Ectodermal cell (in vitro differentiated cells): ENCODE data around the gene RIPOR3.

Experiments
- H3K27ac ChIP-seq: 2 replicates; pipeline ENCODE4 v1.7.0; 2013; ENCODE audit warnings: mild to moderate bottlenecking, low read depth, low read length; ENCODE audit not compliant: insufficient read depth, poor library complexity, severe bottlenecking
- H3K27me3 ChIP-seq: 2 replicates; pipeline ENCODE4 v1.7.0; 2013; ENCODE audit warnings: mild to moderate bottlenecking, low read length; ENCODE audit not compliant: insufficient read depth, control insufficient read depth, poor library complexity, severe bottlenecking
- H3K36me3 ChIP-seq: one replicate; pipeline ENCODE4 v1.7.0; 2013; ENCODE audit warnings: low read length; ENCODE audit not compliant: control insufficient read depth, insufficient read depth
- H3K4me1 ChIP-seq: one replicate; pipeline ENCODE4 v1.7.0; 2013; ENCODE audit warnings: low read length; ENCODE audit not compliant: control insufficient read depth, insufficient read depth
- H3K4me3 ChIP-seq: 2 replicates; pipeline ENCODE4 v1.7.0; 2013; ENCODE audit warnings: low read depth, low read length, control low read depth; ENCODE audit not compliant: insufficient read depth
- H3K9me3 ChIP-seq: 2 replicates; pipeline ENCODE4 v1.7.0; 2013; ENCODE audit warnings: mild to moderate bottlenecking, low read length, moderate library complexity; ENCODE audit not compliant: control insufficient read depth
- WGBS, 2 experiments: methylation state at CpG; one replicate each; pipeline ENCODE4 v1.1.7; 2013; ENCODE audit warnings: missing lambda C conversion rate in 2 of 2; 5-methylcytosine and 5-hydroxymethylcytosine counted together

The RIPOR3 gene

DNA sequence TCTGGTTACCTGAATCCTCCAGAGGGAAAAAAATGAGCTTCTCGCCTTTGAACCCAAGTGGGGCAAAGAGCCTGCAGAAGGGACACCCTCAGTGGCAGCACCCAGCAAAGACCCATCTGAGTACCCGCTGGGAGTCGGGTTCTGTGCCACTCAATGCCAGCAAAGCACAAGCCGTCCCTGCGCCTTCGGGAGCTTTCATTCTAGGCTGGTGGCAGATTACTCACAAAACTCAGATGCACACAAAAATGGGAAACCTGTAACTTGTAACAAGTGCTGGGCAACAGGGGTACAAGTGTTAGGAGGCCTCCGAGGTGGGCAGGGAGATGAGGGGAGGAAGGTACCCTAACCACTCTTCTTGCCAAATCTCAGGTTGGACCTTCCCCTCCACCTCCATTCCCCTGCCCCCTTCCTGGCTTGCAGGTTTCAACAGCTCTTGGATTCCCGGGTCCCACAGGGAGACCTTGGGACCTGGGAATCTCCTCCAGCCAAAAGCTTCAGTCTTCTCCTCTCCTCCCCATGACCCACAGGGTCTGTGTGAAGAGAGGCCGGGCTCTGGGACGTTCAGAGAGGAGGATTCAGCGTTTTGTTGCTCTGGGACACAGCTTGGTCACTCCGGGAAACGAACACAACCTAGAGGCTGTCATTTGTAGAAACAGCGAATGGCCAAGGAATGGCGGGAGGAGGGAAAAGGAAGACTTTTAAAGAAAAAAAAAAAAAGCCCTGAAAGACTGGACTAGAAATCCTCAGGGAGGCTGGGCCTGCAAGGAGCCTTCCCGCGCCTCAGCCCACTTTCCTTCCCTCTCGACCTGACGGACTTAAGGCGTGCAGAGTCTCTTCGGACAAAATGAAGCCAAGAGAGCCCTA, 38.8 kb upstream of the RIPOR3 start:
- no peaks in the 10 kb centered on the region for H3K9me3 ChIP-seq
- H3K27ac ChIP-seq: peak overlapping the region; percentile 86
- H3K36me3 ChIP-seq: no peaks in the 10 kb centered on the region
- H3K27me3 ChIP-seq: no peaks in the 10 kb centered on the region
- peaks cover 13% of the 10 kb centered on the region for H3K4me1 ChIP-seq
- peak overlapping the region; percentile 67 for H3K4me3 ChIP-seq
- WGBS, 2 experiments: 36% methylated on average over 21 of the region's 21 CpGs

GRCh38 chr20:50728981-50729874, 37.9 kb upstream of the RIPOR3 start:
- 86 to 92% methylated on average over 10 to 11 of the region's 11 CpGs for WGBS, 2 experiments
- Histone ChIP-seq H3K27ac (no peak overlapping the region), H3K4me3 (no peak overlapping the region), H3K36me3 (no peaks in the 10 kb centered on the region), H3K9me3 (no peaks in the 10 kb centered on the region), H3K27me3 (no peaks in the 10 kb centered on the region), H3K4me1 (peaks cover 22% of the 10 kb centered on the region)

- Histone ChIP-seq H3K36me3 (no peaks in the 10 kb centered on the region), H3K27me3 (no peaks in the 10 kb centered on the region), H3K9me3 (no peaks in the 10 kb centered on the region), H3K4me1 (peaks cover 19% of the 10 kb centered on the region), H3K4me3 (no peak overlapping the region), H3K27ac (no peak overlapping the region)
- WGBS, 2 experiments: 96 to 97% methylated on average over 4 of the region's 4 CpGs
Observed at GRCh38 chr20:50728486-50728980, 37.2 kb upstream of the RIPOR3 start.

DNA sequence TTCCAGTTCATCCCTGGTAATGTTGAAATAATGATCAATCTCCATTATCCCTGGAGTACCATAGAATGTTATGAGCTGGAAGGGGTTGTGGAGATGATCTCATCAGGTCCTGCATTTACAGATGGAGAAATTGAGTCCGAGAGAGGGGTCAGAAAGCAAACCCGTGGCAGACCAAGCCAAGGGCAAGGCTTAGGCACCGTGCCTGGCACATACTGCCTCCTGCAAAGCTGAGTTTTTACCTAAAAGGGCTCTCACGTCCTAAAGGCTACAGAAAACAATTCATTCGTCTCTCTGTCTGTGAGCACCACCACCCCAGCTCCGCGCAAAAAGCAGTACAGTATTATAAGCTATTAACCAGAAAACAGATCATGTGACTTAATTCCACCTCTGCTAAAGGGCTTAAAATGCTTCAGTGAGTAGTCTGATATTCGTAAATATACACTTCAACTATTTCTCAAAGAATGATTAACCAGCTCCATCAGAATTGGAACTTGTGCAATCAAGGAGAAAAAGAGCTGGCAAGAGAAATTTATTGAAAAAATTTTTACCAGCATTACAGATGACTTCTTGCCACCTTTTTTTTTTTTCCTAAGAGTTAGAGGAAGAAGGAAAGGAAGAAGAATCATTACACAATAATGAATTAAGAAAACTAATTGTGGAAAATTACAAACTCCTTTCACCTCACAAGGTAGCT, 36.6 kb upstream of the RIPOR3 start:
- Histone ChIP-seq H3K27ac (no peak overlapping the region), H3K9me3 (no peaks in the 10 kb centered on the region), H3K36me3 (no peaks in the 10 kb centered on the region), H3K27me3 (no peaks in the 10 kb centered on the region), H3K4me1 (peaks cover 19% of the 10 kb centered on the region), H3K4me3 (no peak overlapping the region)
- 92 to 94% methylated on average over 8 of the region's 8 CpGs for WGBS, 2 experiments

GRCh38 chr20:50726955-50727791, 35.8 kb upstream of the RIPOR3 start:
- Histone ChIP-seq H3K36me3 (no peaks in the 10 kb centered on the region), H3K27me3 (no peaks in the 10 kb centered on the region), H3K4me1 (peaks cover 19% of the 10 kb centered on the region), H3K9me3 (no peaks in the 10 kb centered on the region), H3K4me3 (no peak overlapping the region), H3K27ac (no peak overlapping the region)
- 90 to 95% methylated on average over 3 to 4 of the region's 4 CpGs for whole genome bisulfite sequencing, 2 experiments

DNA sequence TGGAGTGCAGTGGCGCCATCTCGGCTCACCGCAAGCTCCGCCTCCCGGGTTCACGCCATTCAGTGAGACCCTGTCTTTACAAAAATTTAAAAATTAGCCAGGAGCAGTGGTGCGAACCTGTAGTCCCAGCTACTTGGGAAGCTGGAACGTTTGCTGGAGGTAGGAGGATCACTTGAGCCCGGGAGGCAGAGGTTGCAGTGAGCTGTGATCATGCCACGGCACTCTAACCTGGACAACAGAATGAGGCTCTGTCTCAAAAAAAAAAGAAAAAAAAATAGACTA, 34.3 kb upstream of the RIPOR3 start:
- no peaks in the 10 kb centered on the region for H3K27me3 ChIP-seq
- no peak overlapping the region for H3K27ac ChIP-seq
- H3K9me3 ChIP-seq: no peaks in the 10 kb centered on the region
- H3K36me3 ChIP-seq: no peaks in the 10 kb centered on the region
- H3K4me1 ChIP-seq: peaks cover 19% of the 10 kb centered on the region
- H3K4me3 ChIP-seq: no peak overlapping the region
- WGBS, 2 experiments: 89 to 92% methylated on average over 10 of the region's 10 CpGs

GRCh38 chr20:50724851-50725723, 33.7 kb upstream of the RIPOR3 start:
- no peaks in the 10 kb centered on the region for H3K9me3 ChIP-seq
- H3K36me3 ChIP-seq: no peaks in the 10 kb centered on the region
- WGBS, 2 experiments: 45 to 46% methylated on average over 14 of the region's 14 CpGs
- peak overlapping the region; percentile 40 for H3K27ac ChIP-seq
- H3K4me1 ChIP-seq: peaks cover 16% of the 10 kb centered on the region
- no peak overlapping the region for H3K4me3 ChIP-seq
- H3K27me3 ChIP-seq: no peaks in the 10 kb centered on the region

DNA sequence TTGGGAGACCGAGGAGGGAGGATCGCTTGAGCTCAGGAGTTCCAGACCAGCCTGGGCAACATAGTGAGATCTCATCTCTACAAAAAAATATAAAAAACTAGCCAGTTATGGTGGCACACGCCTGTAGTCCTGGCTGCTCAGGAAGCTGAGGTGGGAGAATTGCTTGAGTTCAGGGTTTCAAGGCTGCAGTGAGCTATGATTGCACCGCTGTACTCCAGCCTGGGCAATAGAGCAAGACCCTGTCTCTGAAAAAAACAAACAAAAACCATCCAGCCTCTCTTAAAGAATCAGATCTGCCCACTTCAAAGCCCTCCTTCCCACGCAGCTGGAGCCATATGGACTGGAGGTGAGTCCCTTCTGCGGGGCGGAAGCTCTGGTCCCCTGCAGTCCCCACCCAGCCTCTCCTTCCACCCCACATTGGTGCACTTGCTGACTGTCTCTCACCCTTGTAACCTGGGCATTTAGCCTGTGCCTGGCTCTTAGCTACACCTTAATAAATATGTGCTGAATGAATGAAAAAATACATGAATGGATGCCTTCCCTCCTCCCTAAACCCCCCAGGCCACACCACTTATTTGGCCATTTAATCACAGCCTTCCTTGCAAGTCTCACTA, 32.9 kb upstream of the RIPOR3 start:
- H3K4me1 ChIP-seq: peaks cover 11% of the 10 kb centered on the region
- H3K36me3 ChIP-seq: no peaks in the 10 kb centered on the region
- H3K4me3 ChIP-seq: no peak overlapping the region
- no peaks in the 10 kb centered on the region for H3K27me3 ChIP-seq
- no peaks in the 10 kb centered on the region for H3K9me3 ChIP-seq
- peak overlapping the region; percentile 40 for H3K27ac ChIP-seq
- 93 to 94% methylated on average over 7 of the region's 7 CpGs for WGBS, 2 experiments
